HCT116 (cell line): ENCODE data around the gene TRPC4. TPM values are rescaled to one million over a fixed set of nuclear protein-coding genes. Genes with fewer than 3 reads are reported as not detected.

Experiments used
- ATAC-seq: fragments of 200-7000 bp; cut with Tn5 transposase; 2 replicates; pipeline ENCODE4 v1.9.1; 2020; ENCODE audit warnings: mild to moderate bottlenecking, moderate library complexity
- BruUV-seq: library from RNA; stranded (reverse); fragments of 400-500 nt; replicated peaks from 2 replicates; lab custom pipeline; 2021; lab: Mats Ljungman, UMichigan
- CTCF ChIA-PET: fragments of 300-600 bp; sonication (Branson Sonifier 250); formaldehyde crosslinking; loops from one replicate; lab custom pipeline; 2021; ENCODE audit warnings: antibody characterized with exemption; lab: Charles Lee
- POLR2A ChIA-PET: fragments of 300-600, 350-600 bp; sonication (Branson Sonifier 250); formaldehyde crosslinking; loops from one replicate; lab custom pipeline; 2021; ENCODE audit warnings: antibody characterized with exemption; lab: Charles Lee
- RAD21 ChIA-PET, 2 experiments: fragments of 300-600 bp; sonication (Branson Sonifier 250); formaldehyde crosslinking; loops; one replicate each; lab custom pipeline; 2023; ENCODE audit warnings: low total read pairs in 2 of 2; ENCODE audit not compliant: uncharacterized antibody in 2 of 2, unreplicated experiment in 2 of 2, low non-redundant PET in 1 of 2; lab: Charles Lee
- DNase-seq: peaks from one replicate; pipeline ENCODE4 v3.0.0-alpha.2; 2010; ENCODE audit warnings: low read depth, low spot score
- H2AFZ ChIP-seq: fragments of 200-600 bp; shearing (Covaris generic), sonication (generic); 2 replicates; pipeline ENCODE4 v1.6.1; 2017; ENCODE audit warnings: low read depth, mixed run types, mixed read lengths, antibody characterized with exemption, low read length; ENCODE audit not compliant: poor library complexity, severe bottlenecking
- H3K27ac ChIP-seq: 2 replicates; pipeline ENCODE4 v1.5.1; 2012; ENCODE audit warnings: low read depth, low read length
- H3K27me3 ChIP-seq: fragments of 200-600 bp; sonication (generic); 2 replicates; pipeline ENCODE4 v1.6.1; 2016; ENCODE audit warnings: mixed run types, low read length, mixed read lengths; ENCODE audit not compliant: insufficient read depth
- H3K36me3 ChIP-seq, 2 experiments: fragments of 200-500 bp in 1 of 2; fragments of 200-600 bp in 1 of 2; sonication (Bioruptor generic) in 1 of 2; sonication (generic) in 1 of 2; 2 replicates each; pipeline versions ENCODE4 v1.5.1 to v1.6.1; 2014 to 2016; ENCODE audit warnings: low read length in 2 of 2, inconsistent platforms in 1 of 2, mixed read lengths in 1 of 2, mixed run types in 1 of 2; ENCODE audit not compliant: insufficient read depth in 2 of 2, control insufficient read depth in 1 of 2
- H3K4me1 ChIP-seq, 2 experiments: fragments of 200-600 bp in 1 of 2; sonication (generic) in 1 of 2; 2 replicates each; pipeline versions ENCODE4 v1.5.1 to v1.6.1; 2012 to 2017; ENCODE audit warnings: low read length in 2 of 2, inconsistent platforms in 1 of 2, mild to moderate bottlenecking in 1 of 2, mixed read lengths in 1 of 2, mixed run types in 1 of 2, moderate library complexity in 1 of 2; ENCODE audit not compliant: insufficient read depth in 2 of 2, control insufficient read depth in 1 of 2
- H3K4me2 ChIP-seq: fragments of 200-600 bp; sonication (generic); 2 replicates; pipeline ENCODE4 v1.6.1; 2017; ENCODE audit warnings: mixed run types, low read length, mixed read lengths
- H3K4me3 ChIP-seq, 2 experiments: fragments of 200-600 bp in 1 of 2; sonication (generic) in 1 of 2; replicated peaks in 1 of 2; 2 replicates each; pipeline ENCODE4 v1.5.1; 2011 to 2016; ENCODE audit warnings: low read length in 2 of 2, control low read depth in 1 of 2, low read depth in 1 of 2, mild to moderate bottlenecking in 1 of 2, mixed read lengths in 1 of 2, mixed run types in 1 of 2
- H3K79me2 ChIP-seq: fragments of 200-600 bp; sonication (generic); 2 replicates; pipeline ENCODE4 v1.6.1; 2017; ENCODE audit warnings: mild to moderate bottlenecking, mixed run types, low read length, moderate library complexity, mixed read lengths; ENCODE audit not compliant: insufficient read depth
- H3K9ac ChIP-seq: fragments of 200-600 bp; sonication (generic); 2 replicates; pipeline ENCODE4 v1.6.1; 2016; ENCODE audit warnings: low read length, mixed read lengths
- H3K9me2 ChIP-seq: fragments of 200-600 bp; sonication (generic), shearing (Covaris generic); 2 replicates; pipeline ENCODE4 v1.6.1; 2017; ENCODE audit warnings: mixed run types, mild to moderate bottlenecking, moderate library complexity; ENCODE audit not compliant: insufficient read depth
- H3K9me3 ChIP-seq, 2 experiments: fragments of 200-500 bp in 1 of 2; fragments of 200-600 bp in 1 of 2; sonication (Bioruptor generic) in 1 of 2; sonication (generic) in 1 of 2; 2 replicates each; pipeline ENCODE4 v1.6.1; 2014 to 2017; ENCODE audit warnings: low read length in 2 of 2, mixed read lengths in 2 of 2, inconsistent platforms in 1 of 2, low read depth in 1 of 2, mild to moderate bottlenecking in 1 of 2, mixed run types in 1 of 2, moderate library complexity in 1 of 2; ENCODE audit not compliant: control insufficient read depth in 1 of 2, insufficient read depth in 1 of 2
- H4K20me1 ChIP-seq: fragments of 200-600 bp; sonication (generic), shearing (Covaris generic); 2 replicates; pipeline ENCODE4 v1.6.1; 2017; ENCODE audit warnings: mixed run types, mild to moderate bottlenecking, moderate library complexity; ENCODE audit not compliant: insufficient read depth
- SRF ChIP-seq: IDR thresholded peaks from 2 replicates; pipeline ENCODE4 v1.6.1; 2012; ENCODE audit warnings: low read depth
- TCF7L2 ChIP-seq: IDR thresholded peaks from 2 replicates; pipeline ENCODE4 v1.7.0; 2011; ENCODE audit warnings: borderline replicate concordance, inconsistent platforms; ENCODE audit not compliant: insufficient read depth, insufficient read length; ENCODE audit errors: extremely low read depth
- YY1 ChIP-seq: IDR thresholded peaks from 2 replicates; pipeline ENCODE4 v1.6.1; 2011; ENCODE audit warnings: low read length, low read depth, moderate library complexity, mild to moderate bottlenecking; ENCODE audit not compliant: insufficient replicate concordance; ENCODE audit errors: extremely low read depth
- intact Hi-C: fragments of 100-400 bp; cut with micrococcal nuclease; formaldehyde crosslinking; loops from 2 replicates; pipeline ENCODE4 v1.10.0; 2022
- total RNA-seq: library from RNA; stranded (reverse); gene quantifications from one replicate; pipeline ENCODE4 v1.2.1, GENCODE V29; 2021; ENCODE audit not compliant: unreplicated experiment

Gene TRPC4
- total RNA-seq, 1 experiment from 2014 or later = not detected

DNA sequence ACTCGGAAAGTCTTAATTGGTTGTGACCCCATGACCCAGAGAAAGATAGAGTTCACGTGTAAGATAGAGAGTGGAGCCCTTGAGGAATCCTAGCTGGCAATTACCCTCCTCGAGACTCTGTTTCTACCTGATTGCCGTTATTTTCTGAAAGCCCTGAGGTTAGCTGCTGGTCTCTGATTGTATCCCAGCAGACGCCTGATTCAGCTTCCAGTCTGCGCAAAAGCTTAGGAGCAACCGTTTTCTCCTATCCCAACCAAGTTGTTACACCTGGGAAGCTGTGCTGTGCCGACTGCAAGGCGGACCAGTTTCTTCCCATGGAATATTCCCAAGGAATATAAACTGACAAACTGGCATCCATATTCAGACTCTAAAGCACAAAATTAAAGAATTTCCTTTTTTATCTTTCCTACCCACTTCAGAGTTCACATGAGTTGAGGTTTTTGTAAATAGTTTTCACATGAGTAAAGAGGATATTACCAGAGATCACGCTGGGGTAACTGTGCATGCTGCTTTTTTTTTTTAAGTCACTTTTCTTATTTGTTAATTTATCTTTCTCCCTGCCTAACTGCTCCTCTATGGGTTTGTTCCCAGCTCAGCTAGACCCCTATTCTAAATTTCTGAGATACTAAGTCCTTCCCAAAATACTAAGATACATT lies 1.5 kb upstream of the TRPC4 start:
- H3K4me2 ChIP-seq = no peak overlapping the region
- RAD21 ChIA-PET = no interaction called here
- TF ChIP-seq SRF = no peak
- TF ChIP-seq, all 23 proteins: peak for 0
- intact Hi-C loops = no loop called here
- BruUV-seq = no TSS peak
- H3K79me2 ChIP-seq = no peaks in the 10 kb centered on the region
- H3K4me3 ChIP-seq = no peak overlapping the region
- H2AFZ ChIP-seq = no peak overlapping the region
- no peaks in the 10 kb centered on the region for H3K27me3 ChIP-seq
- no peaks in the 10 kb centered on the region; a peak in 1 of 4 replicates for H3K36me3 ChIP-seq
- H3K9ac ChIP-seq = no peak overlapping the region
- ATAC-seq (no peak), DNase-seq (no peak)
- ChIA-PET CTCF (no interaction called here), POLR2A (no interaction called here)
- H3K4me1 ChIP-seq = no peaks in the 10 kb centered on the region
- no peak overlapping the region for H3K27ac ChIP-seq
- no peaks in the 10 kb centered on the region for H3K9me2 ChIP-seq
- H3K9me3 ChIP-seq = peaks cover 0 to 18% of the 10 kb centered on the region in 2 experiments; a peak in 2 of 4 replicates
- no peaks in the 10 kb centered on the region for H4K20me1 ChIP-seq

DNA sequence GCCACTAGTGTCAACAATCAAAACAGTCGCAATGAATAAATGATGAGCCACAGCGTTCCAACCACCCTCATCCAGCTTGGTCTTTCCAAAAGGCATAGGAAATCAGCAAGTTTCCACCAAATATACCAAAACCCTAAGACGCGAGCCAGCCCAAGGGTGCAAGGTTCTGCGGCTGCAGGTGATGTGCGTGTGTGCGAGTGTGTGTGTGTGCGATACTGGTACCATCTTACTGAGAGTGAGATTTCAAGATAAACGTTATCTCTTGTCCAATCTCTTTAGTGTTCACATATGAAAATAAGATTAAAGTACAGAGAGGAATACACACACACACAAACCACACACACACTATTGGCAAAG lies 895 bp upstream of the TRPC4 start:
- Histone ChIP-seq H4K20me1 (no peaks in the 10 kb centered on the region), H3K27me3 (no peaks in the 10 kb centered on the region), H3K9me2 (no peaks in the 10 kb centered on the region)
- TF ChIP-seq TCF7L2 (no peak), YY1 (no peak)
- TF ChIP-seq, all 23 proteins: peak for 0
- Histone ChIP-seq H3K9ac (no peak overlapping the region), H3K79me2 (no peaks in the 10 kb centered on the region), H3K27ac (no peak overlapping the region), H3K4me3 (no peak overlapping the region), H3K4me2 (no peak overlapping the region), H3K36me3 (no peaks in the 10 kb centered on the region; a peak in 1 of 4 replicates), H2AFZ (no peak overlapping the region), H3K4me1 (no peaks in the 10 kb centered on the region), H3K9me3 (peaks cover 0 to 13% of the 10 kb centered on the region in 2 experiments; a peak in 2 of 4 replicates)
- no peak for DNase-seq
- RAD21 ChIA-PET = no interaction called here
- POLR2A ChIA-PET = no interaction called here
- intact Hi-C loops = no loop called here
- no peak for ATAC-seq
- CTCF ChIA-PET = no interaction called here
- no TSS peak for BruUV-seq
